8988T (cell line): ENCODE data around the gene ZNF474.

Experiments used
- DNase-seq: peaks from one replicate; pipeline ENCODE4 v3.0.0; 2011

The ZNF474 gene

DNA sequence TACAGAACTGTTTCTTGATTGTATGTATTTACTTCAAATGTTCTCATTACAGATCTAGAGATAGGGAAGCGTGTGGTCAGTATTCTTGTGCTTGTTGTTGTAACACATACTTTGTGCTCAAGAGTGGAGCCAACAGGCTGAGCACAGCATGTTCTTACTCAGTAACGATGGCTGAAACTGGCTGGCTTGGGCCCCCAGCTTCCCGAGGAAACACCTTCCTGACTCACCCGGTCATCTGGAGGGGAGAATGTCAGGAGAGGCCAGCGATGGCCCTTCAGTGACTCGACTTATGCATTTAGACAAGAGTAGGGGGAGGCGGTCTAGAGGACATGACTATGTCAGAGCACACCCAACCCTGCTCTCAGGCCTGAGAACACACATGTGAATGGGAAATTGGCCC is 25.6 kb downstream of the ZNF474 start:
- DNase-seq: no peak

DNA sequence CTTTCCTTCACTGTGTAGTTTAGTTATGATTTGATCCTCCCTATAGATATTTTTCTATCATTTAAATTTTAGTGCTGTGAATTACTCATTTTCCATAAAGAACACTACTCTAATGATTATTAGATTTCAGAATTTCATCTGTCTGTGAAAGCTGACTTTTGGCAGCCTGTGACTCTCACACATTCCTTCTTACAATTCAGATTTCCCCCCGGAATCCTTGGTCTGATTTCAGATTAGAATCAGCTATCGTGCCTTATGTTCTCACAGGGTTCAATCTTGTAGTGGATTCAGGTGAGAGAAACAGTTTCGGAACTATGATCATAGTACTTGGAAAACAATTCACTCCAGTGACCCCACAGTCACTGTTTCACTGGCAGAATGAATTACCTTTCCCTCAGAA is 26.2 kb downstream of the ZNF474 start:
- no peak for DNase-seq

DNA sequence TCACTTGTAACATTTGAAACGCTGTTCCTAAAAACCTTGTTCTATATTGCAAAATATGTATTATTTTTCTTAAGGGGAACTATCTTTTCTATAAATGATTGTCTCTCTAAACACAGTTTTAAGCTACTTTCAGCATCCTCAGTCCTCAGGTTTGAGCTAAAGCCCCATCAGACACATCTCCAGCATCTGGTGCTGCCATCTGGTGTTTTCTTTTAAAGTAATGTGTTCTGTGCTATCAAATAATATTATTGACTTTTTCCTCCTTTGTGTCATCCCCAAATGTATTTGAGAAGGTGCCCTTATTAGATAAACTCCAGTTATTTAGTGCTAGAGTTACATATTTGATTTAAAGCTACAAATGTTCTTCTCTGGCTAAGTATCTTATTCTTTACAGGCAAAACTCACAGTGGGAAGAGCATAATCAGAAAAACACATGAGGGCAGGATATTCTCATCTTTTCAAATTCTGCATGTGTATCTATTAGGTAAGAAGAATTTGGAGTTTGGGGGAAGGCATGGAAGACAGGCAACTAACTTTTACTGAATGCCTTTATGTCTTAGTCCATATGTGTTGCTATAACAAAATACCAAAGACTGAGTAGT is 27.5 kb downstream of the ZNF474 start:
- no peak for DNase-seq

- DNase-seq: no peak
Observed at GRCh38 chr5:122162100-122162638, 32.8 kb downstream of the ZNF474 start.

DNA sequence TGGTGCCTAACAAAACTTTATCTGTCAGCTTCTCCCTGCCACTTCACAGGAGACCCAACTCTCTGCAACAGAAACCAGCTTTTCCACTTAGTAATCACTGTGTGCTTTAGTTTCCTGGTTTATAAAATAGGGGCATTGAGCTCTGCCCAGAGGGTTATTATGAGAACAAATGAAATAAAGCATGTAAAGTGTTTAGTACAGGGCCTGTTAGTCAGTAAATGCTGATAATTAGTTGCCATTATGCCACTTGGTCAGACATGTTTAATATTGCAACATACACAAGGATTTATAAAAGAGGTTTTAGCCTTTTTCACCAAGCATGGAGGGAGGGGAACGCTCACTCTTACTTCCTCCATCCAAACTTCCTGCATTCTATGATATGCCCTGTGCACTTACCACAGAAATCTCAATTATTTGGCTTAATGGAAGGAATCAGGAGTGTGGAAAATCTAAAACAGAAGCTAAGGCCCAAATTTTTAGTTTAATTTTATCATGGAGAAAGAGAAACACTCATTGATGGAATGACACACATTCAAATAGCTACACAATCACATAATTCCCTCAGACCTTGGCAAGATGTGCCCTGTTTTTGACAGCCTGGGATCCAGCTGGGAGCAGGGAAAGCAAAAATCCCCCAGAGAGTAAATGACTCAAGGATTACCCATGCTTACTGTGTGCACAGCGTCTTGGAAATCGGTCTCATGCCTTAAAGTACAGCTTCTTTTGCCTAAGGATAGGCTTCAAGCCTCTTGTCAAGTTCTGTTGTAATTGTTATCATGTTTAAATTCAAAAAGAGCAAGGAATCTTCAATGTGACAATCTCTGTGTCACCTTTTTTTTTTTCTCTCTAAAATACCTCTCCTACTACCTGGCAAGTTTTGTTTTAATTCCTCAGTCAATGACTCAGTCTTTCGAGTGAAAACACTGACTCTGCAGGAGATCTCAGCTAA is 34.0 kb downstream of the ZNF474 start:
- no peak for DNase-seq

DNA sequence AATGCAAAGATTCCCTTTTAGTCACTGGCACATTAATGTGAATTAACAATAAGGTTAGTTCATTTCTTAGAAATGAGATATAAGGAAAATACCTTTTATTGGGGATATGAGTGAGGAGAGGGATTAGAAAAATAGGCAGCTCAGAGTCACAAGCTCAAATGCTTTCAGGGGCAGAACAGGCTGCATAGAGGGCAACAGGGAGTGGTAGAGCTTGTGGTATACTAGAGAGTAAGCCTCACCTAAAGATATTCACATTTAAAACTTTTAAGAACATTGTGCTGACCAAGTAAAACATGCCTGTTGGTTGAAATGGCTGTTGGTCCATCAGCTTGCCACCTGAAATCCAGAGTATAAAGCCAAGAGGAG is 34.7 kb downstream of the ZNF474 start:
- DNase-seq: no peak

GRCh38 chr5:122164831-122165558 is 35.6 kb downstream of the ZNF474 start:
- no peak for DNase-seq

DNA sequence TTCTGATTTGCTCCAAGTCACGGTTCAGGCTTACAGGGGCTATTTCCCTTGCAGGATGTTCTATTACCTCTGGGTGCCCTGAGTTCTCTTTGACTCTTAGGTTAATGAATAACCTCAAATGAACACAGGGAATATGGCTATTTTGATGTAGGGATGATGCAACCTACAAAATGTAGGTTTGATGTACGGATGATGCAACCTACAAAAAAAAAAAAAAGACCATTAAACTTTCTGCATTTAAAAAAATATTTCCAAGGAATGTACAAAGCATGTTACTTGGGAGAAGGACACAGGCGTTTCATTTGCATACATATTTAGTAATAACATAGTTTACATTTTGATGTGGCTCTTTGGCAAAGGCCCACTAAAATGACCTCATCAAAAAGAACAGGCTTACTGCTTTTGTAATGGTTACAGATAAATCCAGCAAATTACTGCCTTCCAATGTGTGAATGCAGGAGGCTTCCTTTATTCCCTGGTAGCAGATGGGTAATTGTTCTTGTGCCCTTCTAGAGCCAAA is 36.3 kb downstream of the ZNF474 start:
- no peak for DNase-seq

DNA sequence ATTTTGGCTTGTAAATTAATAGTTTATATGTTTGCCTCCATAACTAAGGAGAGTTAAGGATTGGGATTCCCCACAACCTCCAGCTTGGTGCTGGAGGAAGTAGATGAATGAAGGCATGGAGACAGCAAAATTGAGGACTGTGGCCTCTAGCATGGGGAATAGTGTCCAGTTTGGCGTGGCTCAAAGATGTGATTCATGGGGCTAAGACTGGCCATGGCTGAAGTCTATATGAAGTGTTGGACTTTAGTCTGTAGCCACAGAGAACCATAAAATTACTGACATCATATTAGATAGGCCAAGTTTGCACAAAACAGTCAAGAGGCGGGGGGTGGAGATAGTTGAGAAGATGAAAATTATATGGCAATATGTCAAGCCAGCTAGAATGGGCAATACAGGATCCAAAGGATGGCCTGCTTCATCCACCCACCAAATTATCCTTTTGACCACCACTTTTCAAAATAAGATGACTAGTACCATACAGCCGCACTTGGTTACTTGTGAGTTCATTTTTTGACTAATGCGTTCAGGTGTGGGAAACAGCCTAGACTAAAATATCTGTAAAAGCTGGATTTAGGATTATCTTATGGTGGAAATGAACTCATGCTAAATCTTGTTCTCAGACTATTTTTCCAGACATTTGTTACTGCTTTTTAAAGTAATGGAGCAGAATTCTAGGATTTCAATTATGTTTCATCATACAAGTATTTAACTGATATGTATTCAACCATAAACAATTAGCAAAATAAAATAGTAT is 40.2 kb downstream of the ZNF474 start:
- no peak for DNase-seq

DNA sequence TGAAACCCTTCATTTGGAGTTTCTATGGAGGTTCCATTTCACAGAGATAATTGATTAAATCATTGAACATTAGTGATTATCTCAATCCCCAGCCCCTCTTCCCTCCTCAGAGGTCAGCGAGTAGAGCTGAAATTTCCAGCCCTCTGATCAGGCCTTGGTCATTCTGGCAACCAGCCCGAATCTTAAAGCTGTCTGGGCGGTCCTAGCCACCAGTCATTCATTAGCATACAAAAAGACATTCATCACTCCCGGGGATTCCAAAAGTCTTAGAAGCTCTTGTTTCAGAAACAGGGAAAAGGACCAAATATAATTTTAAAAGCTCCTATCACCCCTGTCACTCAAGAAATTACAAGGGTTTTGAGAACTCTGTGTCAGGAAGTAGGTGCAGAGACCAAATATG is 41.3 kb downstream of the ZNF474 start:
- DNase-seq: no peak

DNA sequence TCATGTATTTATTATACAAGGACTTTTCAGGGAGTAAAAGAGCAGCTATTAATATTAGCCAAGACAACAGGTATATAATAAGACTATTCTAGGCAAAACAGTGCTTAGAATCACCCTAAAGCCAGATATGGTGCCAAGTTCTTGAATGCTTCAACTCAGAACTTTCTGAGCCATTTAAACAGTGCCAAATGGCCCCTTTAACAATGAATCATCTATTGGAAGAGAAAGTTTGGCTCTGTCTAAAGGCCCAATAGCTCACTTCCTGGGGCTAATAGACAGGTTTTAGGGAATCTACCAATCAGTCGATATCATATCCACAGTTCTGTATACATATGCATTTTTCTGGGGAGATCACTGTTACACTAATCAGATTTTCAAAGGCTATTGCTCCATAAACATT is 42.9 kb downstream of the ZNF474 start:
- no peak for DNase-seq

GRCh38 chr5:122173474-122174415 is 44.4 kb downstream of the ZNF474 start:
- DNase-seq: no peak

DNA sequence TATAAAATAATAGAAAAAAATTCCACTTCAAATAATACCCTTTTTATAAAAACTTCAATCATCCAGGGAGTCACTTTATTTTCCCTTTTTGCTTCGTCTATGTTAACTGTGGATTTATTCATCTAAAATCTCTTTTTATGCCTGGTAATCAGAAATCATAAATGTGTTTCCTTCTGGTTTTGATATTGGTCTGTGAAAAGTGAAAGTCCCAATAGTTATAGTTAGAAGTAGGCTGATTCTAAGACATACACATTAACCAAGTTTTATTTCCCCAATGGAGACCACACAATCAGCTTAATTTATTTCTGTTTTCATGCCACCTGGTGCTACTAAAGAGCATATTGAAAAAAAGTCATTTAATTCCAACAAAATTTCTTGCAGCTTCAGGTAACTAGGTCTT is 45.7 kb downstream of the ZNF474 start:
- no peak for DNase-seq

DNA sequence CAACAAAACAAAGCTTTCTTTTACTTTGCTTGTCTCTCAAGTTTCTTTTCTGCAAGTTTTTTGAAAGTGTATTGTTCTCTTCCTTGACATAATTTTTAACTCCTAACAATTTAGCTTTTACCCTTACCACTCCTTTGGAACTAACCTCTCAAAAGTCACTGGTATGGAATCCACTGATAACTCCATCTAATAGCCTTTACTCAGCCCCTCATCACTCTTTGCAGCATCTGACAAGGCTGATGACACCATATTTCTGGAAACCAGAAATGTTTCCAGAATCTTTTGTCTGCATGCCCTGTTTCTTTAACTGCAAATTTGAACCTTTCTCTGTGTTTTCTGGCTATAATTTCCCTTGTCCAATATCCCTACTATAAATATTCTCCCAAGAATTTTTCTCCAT is 46.5 kb downstream of the ZNF474 start:
- no peak for DNase-seq

GRCh38 chr5:122177161-122177560 is 47.8 kb downstream of the ZNF474 start:
- DNase-seq: no peak

DNA sequence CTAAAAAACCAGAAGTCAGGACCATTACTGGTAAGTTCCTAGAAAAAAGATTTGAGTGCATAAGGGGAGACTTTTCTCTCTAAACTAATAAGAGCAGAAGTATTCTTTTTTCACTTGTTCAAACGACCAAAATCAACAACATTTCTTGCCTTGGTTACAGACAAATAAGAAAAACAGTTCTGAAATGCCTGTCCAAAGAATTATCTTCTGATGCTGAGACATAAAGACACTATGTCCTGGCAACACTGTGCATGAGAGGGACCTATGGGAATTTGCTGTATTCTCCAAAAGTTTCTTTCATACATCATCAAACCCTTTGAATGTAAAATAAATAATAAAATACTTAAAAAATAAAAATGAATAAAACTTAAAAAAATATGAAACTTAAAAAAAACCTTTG is 50.4 kb downstream of the ZNF474 start:
- DNase-seq: no peak

DNA sequence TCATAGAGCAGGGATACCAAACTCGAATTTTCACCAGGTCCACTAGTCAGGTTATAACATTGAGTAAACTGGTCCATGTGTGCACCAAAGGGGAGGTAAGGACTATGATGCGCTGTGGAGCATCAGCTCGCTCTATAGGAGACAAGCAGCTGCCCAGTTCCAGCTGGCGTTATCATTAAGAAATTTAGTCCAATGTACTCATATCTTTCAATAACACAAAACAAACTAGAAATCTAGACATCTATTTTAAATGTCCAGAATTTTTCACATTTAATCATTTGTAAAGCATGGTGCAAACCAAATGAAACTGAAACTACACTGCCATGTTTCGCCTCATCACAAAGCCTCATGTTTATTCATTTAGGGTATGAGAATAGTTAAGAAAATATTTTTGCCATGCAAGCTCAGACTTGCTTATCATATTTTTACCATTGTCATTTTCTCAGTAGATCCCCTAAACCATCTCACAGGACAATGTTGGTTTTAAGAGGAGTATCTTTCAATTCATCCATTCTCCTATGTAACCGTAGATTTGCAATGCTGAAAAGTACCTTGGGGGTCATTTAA is 50.9 kb downstream of the ZNF474 start:
- DNase-seq: no peak

GRCh38 chr5:122180863-122181548 is 51.7 kb downstream of the ZNF474 start:
- DNase-seq: no peak

DNA sequence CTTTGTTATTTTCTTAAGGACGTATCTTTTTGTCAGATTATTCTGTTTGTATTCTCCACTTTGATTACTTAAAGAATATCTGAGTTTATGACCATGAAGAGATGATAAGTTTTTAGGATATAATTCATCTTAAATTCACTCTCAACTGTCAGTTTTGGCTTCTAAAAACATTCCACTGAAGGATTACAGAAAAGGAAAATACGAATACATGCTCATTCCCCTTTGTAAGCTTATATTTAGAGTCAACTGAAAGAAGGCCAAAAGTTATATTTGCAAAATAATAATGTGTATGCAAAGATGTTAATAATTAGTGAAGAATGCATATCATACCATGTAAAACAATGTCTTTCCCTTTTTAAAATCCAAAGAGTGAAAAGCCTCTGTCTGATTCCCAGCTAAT is 52.5 kb downstream of the ZNF474 start:
- DNase-seq: no peak

- DNase-seq: no peak
Observed at GRCh38 chr5:122182491-122182921, 53.2 kb downstream of the ZNF474 start.
